Psoas muscle (tissue), 8 donors: Measurements from ENCODE around the gene CFAP206. TPM values are rescaled to one million over a fixed set of nuclear protein-coding genes. Genes with fewer than 3 reads are reported as not detected.

ENCODE experiments used
- ATAC-seq, 4 donors: fragments of 200-7000 bp; cut with Tn5 transposase; one replicate each; pipeline ENCODE4 v1.9.1; 2020; ENCODE audit warnings: moderate library complexity in 3 of 4, mild to moderate bottlenecking in 2 of 4
- DNase-seq, 2 donors: peaks; one replicate each; pipeline ENCODE4 v3.0.0-alpha.2; 2020
- H3K27ac ChIP-seq: fragments of 200-600 bp; one replicate; pipeline ENCODE4 v1.8.0; 2022
- H3K27me3 ChIP-seq, 3 donors: fragments of 200-600 bp in 1 of 3; one replicate each; pipeline versions ENCODE4 v1.6.1 to v1.8.0; 2013 to 2022; ENCODE audit warnings: low read length in 2 of 3, mild to moderate bottlenecking in 2 of 3, moderate library complexity in 1 of 3; ENCODE audit not compliant: insufficient read depth in 3 of 3
- H3K36me3 ChIP-seq, 2 donors: fragments of 200-600 bp in 1 of 2; one replicate each; pipeline versions ENCODE4 v1.6.1 to v1.8.0; 2013 to 2022; ENCODE audit warnings: low read depth in 1 of 2, mild to moderate bottlenecking in 1 of 2, moderate library complexity in 1 of 2; ENCODE audit not compliant: insufficient read depth in 1 of 2
- H3K4me1 ChIP-seq: fragments of 200-600 bp; one replicate; pipeline ENCODE4 v1.8.0; 2022
- H3K4me3 ChIP-seq: fragments of 200-600 bp; one replicate; pipeline ENCODE4 v1.8.0; 2022; ENCODE audit warnings: mild to moderate bottlenecking
- H3K9me3 ChIP-seq: fragments of 200-600 bp; one replicate; pipeline ENCODE4 v1.8.0; 2022
- CTCF ChIP-seq: fragments of 200-600 bp; IDR thresholded peaks from one replicate; pipeline ENCODE4 v1.8.0; 2022; ENCODE audit warnings: antibody characterized with exemption
- WGBS, 3 donors: extraction: QIAGEN DNeasy Blood & Tissue Kit; methylation state at CpG; one replicate each; pipeline versions ENCODE4 v1.1.6 to v1.1.7; 2013; 5-methylcytosine and 5-hydroxymethylcytosine counted together
- intact Hi-C, 2 donors: fragments of 100-400 bp; cut with DNase I; formaldehyde crosslinking; loops; one replicate each; pipeline versions ENCODE4 v1.11.0 to v1.14.2; 2022
- polyA plus RNA-seq, 3 donors: library from polyadenylated mRNA; stranded (reverse); fragments of 200-250 nt; gene quantifications; one replicate each; pipeline ENCODE4 v1.2.3, GENCODE V29; 2013
- total RNA-seq, 4 donors: library from RNA; stranded (reverse); fragmentation: NEBNext Ultra II Directional in 2 of 4; extraction: Animal tissue kit (Norgen Biotek cat#: 25700) in 2 of 4; gene quantifications; one replicate each; pipeline versions ENCODE4 v1.2.1 to v1.2.4, GENCODE V29; 2021 to 2023
- donor health status: healthy with polysubstance abuse.
- donor health status: DM: no; HTN: no; CAD: no; lungs with moderate emphysema.
- donor health status: Bipolar disorder and iron deficiency.
- donor health status: healthy.
- donor health status: DM: yes; HTN: yes; CAD: no.
- donor health status: DM: no; HTN: no; CAD: no.
- donor health status: DM: no; HTN: no; CAD: no.
- donor health status: DM: yes; HTN: yes; CAD: no.

The CFAP206 gene
- total and polyA plus RNA-seq, 7 donors: 0.10 to 0.70 (median 0.10) TPM; not detected in 4

- H3K9me3 ChIP-seq: no peaks in the 10 kb centered on the region
- no peaks in the 10 kb centered on the region for H3K27me3 ChIP-seq
- no peaks in the 10 kb centered on the region for H3K4me1 ChIP-seq
- no peak overlapping the region for H3K27ac ChIP-seq
- intact Hi-C loops: no loop called here
- DNase-seq (no peak), ATAC-seq (no peak)
- 98 to 100% (median 98%) methylated on average over 2 of the region's 2 CpGs for WGBS, 3 donors
- H3K36me3 ChIP-seq: peaks cover 3 to 4% of the 10 kb centered on the region in 2 donors
- H3K4me3 ChIP-seq: no peak overlapping the region
- no peak for TF ChIP-seq CTCF
Observed at GRCh38 chr6:87373377-87373776, 34.4 kb upstream of the CFAP206 start.

GRCh38 chr6:87375315-87375714, 32.5 kb upstream of the CFAP206 start:
- Histone ChIP-seq H3K4me3 (no peak overlapping the region), H3K9me3 (no peaks in the 10 kb centered on the region), H3K27me3 (no peaks in the 10 kb centered on the region), H3K27ac (no peak overlapping the region), H3K36me3 (peaks cover 3 to 4% of the 10 kb centered on the region in 2 donors), H3K4me1 (no peaks in the 10 kb centered on the region)
- ATAC-seq (no peak), DNase-seq (no peak)
- WGBS, 3 donors: 95 to 96% (median 95%) methylated on average over 2 of the region's 2 CpGs
- TF ChIP-seq CTCF: no peak
- intact Hi-C loops: no loop called here

- Histone ChIP-seq H3K36me3 (peaks cover 3 to 4% of the 10 kb centered on the region in 2 donors), H3K27ac (no peak overlapping the region), H3K4me3 (no peak overlapping the region), H3K27me3 (no peaks in the 10 kb centered on the region), H3K4me1 (no peaks in the 10 kb centered on the region), H3K9me3 (no peaks in the 10 kb centered on the region)
- no peak for ATAC-seq
- DNase-seq: no peak
- no peak for TF ChIP-seq CTCF
- 93 to 98% (median 98%) methylated on average over 2 of the region's 2 CpGs for whole genome bisulfite sequencing, 3 donors
- intact Hi-C loops: no loop called here
Observed at GRCh38 chr6:87376643-87377042, 31.1 kb upstream of the CFAP206 start.

- intact Hi-C loops: no loop called here
- DNase-seq (no peak), ATAC-seq (no peak)
- no peak overlapping the region for H3K27ac ChIP-seq
- H3K4me1 ChIP-seq: no peaks in the 10 kb centered on the region
- no peak for TF ChIP-seq CTCF
- 65 to 76% (median 66%) methylated on average over 4 of the region's 4 CpGs for WGBS, 3 donors
- H3K36me3 ChIP-seq: peaks cover 3 to 4% of the 10 kb centered on the region in 2 donors
- no peaks in the 10 kb centered on the region for H3K27me3 ChIP-seq
- H3K9me3 ChIP-seq: no peaks in the 10 kb centered on the region
- H3K4me3 ChIP-seq: no peak overlapping the region
Observed at GRCh38 chr6:87378947-87379346, 28.8 kb upstream of the CFAP206 start.

- Histone ChIP-seq H3K4me3 (no peak overlapping the region), H3K9me3 (no peaks in the 10 kb centered on the region), H3K4me1 (no peaks in the 10 kb centered on the region), H3K27me3 (no peaks in the 10 kb centered on the region), H3K27ac (no peak overlapping the region), H3K36me3 (no peaks in the 10 kb centered on the region)
- intact Hi-C loops: no loop called here
- DNase-seq (no peak), ATAC-seq (no peak)
- WGBS, 3 donors: 79 to 86% (median 81%) methylated on average over 5 of the region's 5 CpGs
- TF ChIP-seq CTCF: no peak
Observed at GRCh38 chr6:87382861-87383260, 24.9 kb upstream of the CFAP206 start.
